Measurements from ENCODE around the gene YWHAG. TPM values are rescaled to one million over a fixed set of nuclear protein-coding genes. Genes with fewer than 3 reads are reported as not detected.

The YWHAG gene
- 65.1 and 66.2 TPM in 2 replicates for total RNA-seq

DNA sequence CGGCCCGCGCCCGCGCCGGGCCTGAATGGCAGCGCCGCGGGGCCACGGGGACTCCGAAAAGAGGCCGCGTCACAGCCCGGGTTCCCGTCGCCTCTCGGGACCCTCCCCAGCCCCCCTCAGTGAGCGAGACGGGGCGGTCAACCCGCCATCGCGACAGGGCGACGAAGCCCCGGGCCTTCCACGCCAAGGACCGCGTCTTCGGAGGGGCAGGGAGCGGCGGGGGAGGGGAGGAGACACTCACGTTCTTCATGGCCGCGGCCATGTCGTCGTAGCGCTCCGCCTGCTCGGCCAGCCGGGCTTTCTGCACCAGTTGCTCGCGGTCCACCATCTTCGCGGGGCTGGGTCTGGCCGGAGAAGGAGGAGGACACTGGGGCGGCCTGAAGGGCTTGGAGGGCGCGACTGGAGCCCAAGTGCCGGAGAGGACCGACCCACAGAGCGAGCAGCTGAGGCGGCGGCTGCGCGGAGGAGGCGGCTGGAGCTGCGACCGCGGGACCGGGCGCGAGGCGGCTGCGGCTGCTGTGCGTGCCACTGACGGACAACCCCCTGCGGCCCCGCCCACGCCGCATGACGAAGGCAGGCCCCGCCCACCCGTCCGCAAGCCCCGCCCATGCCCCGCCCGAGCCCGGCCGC lies at the start of gene YWHAG:
TSS of gene YWHAG (minus strand) at position 511 of the 630 bp plus-strand sequence. CDS start at position 328, 183 bp downstream.

DNA sequence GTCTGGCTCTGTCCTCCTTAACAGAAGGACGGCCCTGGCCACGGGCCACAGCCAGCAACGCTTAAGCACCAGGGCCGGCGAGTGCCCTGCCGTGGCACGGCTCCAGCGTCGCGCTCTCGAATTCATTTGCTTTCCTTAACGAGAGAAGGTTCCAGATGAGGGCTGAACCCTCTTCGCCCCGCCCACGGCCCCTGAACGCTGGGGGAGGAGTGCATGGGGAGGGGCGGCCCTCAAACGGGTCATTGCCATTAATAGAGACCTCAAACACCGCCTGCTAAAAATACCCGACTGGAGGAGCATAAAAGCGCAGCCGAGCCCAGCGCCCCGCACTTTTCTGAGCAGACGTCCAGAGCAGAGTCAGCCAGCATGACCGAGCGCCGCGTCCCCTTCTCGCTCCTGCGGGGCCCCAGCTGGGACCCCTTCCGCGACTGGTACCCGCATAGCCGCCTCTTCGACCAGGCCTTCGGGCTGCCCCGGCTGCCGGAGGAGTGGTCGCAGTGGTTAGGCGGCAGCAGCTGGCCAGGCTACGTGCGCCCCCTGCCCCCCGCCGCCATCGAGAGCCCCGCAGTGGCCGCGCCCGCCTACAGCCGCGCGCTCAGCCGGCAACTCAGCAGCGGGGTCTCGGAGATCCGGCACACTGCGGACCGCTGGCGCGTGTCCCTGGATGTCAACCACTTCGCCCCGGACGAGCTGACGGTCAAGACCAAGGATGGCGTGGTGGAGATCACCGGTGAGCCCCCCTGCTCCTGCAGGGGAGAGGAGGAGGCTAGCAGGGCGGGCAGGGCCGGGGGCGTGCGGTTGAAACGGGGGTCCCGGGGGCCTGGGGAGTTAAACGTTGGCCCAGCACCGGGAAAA lies 56.2 kb downstream of the YWHAG start, which contains the start of gene HSPB1:
TSS of gene HSPB1 (plus strand) at position 327 of the 855 bp plus-strand sequence. CDS start at position 367, 40 bp downstream.

Other genes with a start within 250 kb of the YWHAG start
- gene SRRM3, start 157.1 kb downstream of the YWHAG start, total RNA-seq = 0.30 and 1.2 TPM in 2 replicates
- 350 and 375 TPM in 2 replicates for gene HSPB1, start 56.3 kb downstream of the YWHAG start, total RNA-seq
- 0.87 and 4.1 TPM in 2 replicates for gene SSC4D, start 50.7 kb upstream of the YWHAG start, total RNA-seq
- 10.9 and 17.1 TPM in 2 replicates for gene ZP3, start 66.0 kb upstream of the YWHAG start, total RNA-seq
- 39.7 and 53.5 TPM in 2 replicates for gene DTX2, start 102.7 kb upstream of the YWHAG start, total RNA-seq
- gene UPK3B, start 151.6 kb upstream of the YWHAG start, total RNA-seq = 1.4 and 3.4 TPM in 2 replicates
- gene SPDYE16, start 184.3 kb upstream of the YWHAG start, total RNA-seq = not detected in 2 replicates

Measured in hair follicular keratinocyte (primary cell).